PC-9 (cell line): ENCODE data around the gene MORN4. TPM values are rescaled to one million over a fixed set of nuclear protein-coding genes. Genes with fewer than 3 reads are reported as not detected.
A peak's percentile ranks its signal among the peaks of the same experiment; 100 is the strongest.

Source experiments
- BruUV-seq: library from RNA; stranded (reverse); fragments of 400-500 nt; replicated peaks from 2 replicates; lab custom pipeline; 2021; lab: Mats Ljungman, UMichigan
- CTCF ChIA-PET: fragments of 300-600 bp; sonication (Branson Sonifier 250); formaldehyde crosslinking; loops from one replicate; lab custom pipeline; 2022; ENCODE audit warnings: antibody characterized with exemption; lab: Charles Lee
- POLR2A ChIA-PET: fragments of 300-600 bp; sonication (Branson Sonifier 250); formaldehyde crosslinking; loops from one replicate; lab custom pipeline; 2022; ENCODE audit warnings: antibody characterized with exemption; ENCODE audit not compliant: unreplicated experiment; lab: Charles Lee
- DNase-seq, 2 experiments: peaks; one replicate each; pipeline versions ENCODE4 v3.0.0 to v3.0.0-alpha.2; 2015 to 2022; ENCODE audit warnings: mixed read lengths in 1 of 2
- H2AFZ ChIP-seq: fragments of 200-600 bp; sonication (generic); 2 replicates; pipeline ENCODE4 v1.8.1; 2017; ENCODE audit warnings: antibody characterized with exemption
- H3F3A ChIP-seq: fragments of 200-600 bp; sonication (generic); 2 replicates; pipeline ENCODE4 v1.8.1; 2017; ENCODE audit warnings: antibody characterized with exemption, mild to moderate bottlenecking, low read depth; ENCODE audit not compliant: insufficient read depth
- H3K27ac ChIP-seq: fragments of 200-600 bp; sonication (generic); 2 replicates; pipeline ENCODE4 v1.6.1; 2016; ENCODE audit warnings: mixed run types
- H3K27me3 ChIP-seq: fragments of 200-600 bp; sonication (generic); 2 replicates; pipeline ENCODE4 v1.6.1; 2016; ENCODE audit warnings: low read depth, mixed run types; ENCODE audit not compliant: insufficient read depth
- H3K36me3 ChIP-seq: fragments of 200-600 bp; sonication (generic); 2 replicates; pipeline ENCODE4 v1.6.1; 2016; ENCODE audit warnings: low read depth, mixed run types
- H3K4me1 ChIP-seq: fragments of 200-600 bp; sonication (generic); replicated peaks from 2 replicates; pipeline ENCODE4 v1.6.1; 2016; ENCODE audit warnings: mixed run types; ENCODE audit not compliant: insufficient read depth
- H3K4me2 ChIP-seq: fragments of 200-600 bp; sonication (generic); 2 replicates; pipeline ENCODE4 v1.6.1; 2017; ENCODE audit warnings: mixed run types
- H3K4me3 ChIP-seq: fragments of 200-600 bp; sonication (generic); 2 replicates; pipeline ENCODE4 v1.6.1; 2016; ENCODE audit warnings: mixed run types
- H3K79me2 ChIP-seq: fragments of 200-600 bp; sonication (generic); 2 replicates; pipeline ENCODE4 v1.6.1; 2017; ENCODE audit warnings: low read depth, mixed run types
- H3K9me2 ChIP-seq: fragments of 200-600 bp; sonication (generic); 2 replicates; pipeline ENCODE4 v1.8.1; 2017; ENCODE audit warnings: mild to moderate bottlenecking; ENCODE audit not compliant: insufficient read depth
- H3K9me3 ChIP-seq: fragments of 200-600 bp; sonication (generic); 2 replicates; pipeline ENCODE4 v1.8.1; 2016; ENCODE audit warnings: low read depth; ENCODE audit not compliant: insufficient read depth
- H4K20me1 ChIP-seq: fragments of 200-600 bp; sonication (generic); 2 replicates; pipeline ENCODE4 v1.8.1; 2017; ENCODE audit not compliant: insufficient read depth
- EZH2 ChIP-seq: fragments of 200-600 bp; sonication (generic); IDR thresholded peaks from 2 replicates; pipeline ENCODE4 v1.8.0; 2017; ENCODE audit warnings: antibody characterized with exemption, low read depth
- intact Hi-C: fragments of 100-400 bp; cut with micrococcal nuclease; formaldehyde crosslinking; loops from one replicate; pipeline ENCODE4 v1.10.0; 2022; ENCODE audit not compliant: unreplicated experiment
- total RNA-seq: library from RNA; stranded (reverse); gene quantifications from 2 replicates; pipeline ENCODE4 v1.2.3, GENCODE V29; 2021
- TF ChIP-seq, protein P1 (sequence below): fragments of 200-600 bp; sonication (generic); conservative IDR thresholded peaks from 2 replicates; pipeline ENCODE4 v1.6.1; 2017; ENCODE audit warnings: mixed run types, antibody characterized with exemption, mild to moderate bottlenecking, moderate library complexity

Gene MORN4
- total RNA-seq, 1 experiment from 2014 or later, result 10.0 TPM

DNA sequence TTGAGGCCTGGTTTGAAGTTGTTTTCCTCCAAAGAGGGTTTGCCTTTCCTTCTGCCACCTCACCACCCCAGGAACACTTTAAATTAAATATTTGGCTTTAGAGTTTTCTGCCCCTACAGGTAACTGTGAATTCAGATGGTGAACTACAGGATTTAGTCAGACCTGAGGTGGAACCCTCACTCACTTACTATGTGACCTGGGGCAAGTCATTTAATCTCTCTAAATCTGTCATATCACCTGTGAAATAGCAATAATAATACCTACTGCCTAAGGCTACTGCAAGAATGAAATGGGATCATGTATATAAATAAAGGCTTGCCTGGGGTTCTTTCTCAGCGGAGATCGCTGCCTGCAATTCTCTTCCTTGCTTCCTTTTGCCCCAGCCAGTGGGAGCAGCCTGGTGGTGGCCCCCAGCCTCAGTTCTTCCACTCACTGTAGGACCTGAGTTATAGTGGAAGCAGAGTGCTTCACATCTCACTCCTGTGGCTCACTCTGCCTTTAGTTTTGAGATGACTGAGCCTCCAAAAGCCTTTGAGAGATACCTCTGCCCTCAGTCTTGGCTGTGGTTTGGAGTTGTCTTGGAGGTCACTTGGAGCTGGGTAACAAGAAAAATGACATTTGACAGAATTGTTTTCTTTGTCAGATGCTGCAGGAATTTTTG lies 66.8 kb downstream of the MORN4 start:
- H3F3A ChIP-seq, result peaks cover 19% of the 10 kb centered on the region; the same call in 1 of the 2 replicates
- H3K4me3 ChIP-seq, result no peak overlapping the region
- H3K9me2 ChIP-seq, result no peaks in the 10 kb centered on the region
- TF ChIP-seq EZH2, result no peak
- TF ChIP-seq, protein P1, sequence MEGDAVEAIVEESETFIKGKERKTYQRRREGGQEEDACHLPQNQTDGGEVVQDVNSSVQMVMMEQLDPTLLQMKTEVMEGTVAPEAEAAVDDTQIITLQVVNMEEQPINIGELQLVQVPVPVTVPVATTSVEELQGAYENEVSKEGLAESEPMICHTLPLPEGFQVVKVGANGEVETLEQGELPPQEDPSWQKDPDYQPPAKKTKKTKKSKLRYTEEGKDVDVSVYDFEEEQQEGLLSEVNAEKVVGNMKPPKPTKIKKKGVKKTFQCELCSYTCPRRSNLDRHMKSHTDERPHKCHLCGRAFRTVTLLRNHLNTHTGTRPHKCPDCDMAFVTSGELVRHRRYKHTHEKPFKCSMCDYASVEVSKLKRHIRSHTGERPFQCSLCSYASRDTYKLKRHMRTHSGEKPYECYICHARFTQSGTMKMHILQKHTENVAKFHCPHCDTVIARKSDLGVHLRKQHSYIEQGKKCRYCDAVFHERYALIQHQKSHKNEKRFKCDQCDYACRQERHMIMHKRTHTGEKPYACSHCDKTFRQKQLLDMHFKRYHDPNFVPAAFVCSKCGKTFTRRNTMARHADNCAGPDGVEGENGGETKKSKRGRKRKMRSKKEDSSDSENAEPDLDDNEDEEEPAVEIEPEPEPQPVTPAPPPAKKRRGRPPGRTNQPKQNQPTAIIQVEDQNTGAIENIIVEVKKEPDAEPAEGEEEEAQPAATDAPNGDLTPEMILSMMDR, result no peak
- peak overlapping the region; percentile 65 for H3K27ac ChIP-seq
- H4K20me1 ChIP-seq, result no peaks in the 10 kb centered on the region
- no TSS peak for BruUV-seq
- H3K4me2 ChIP-seq, result peak overlapping the region; percentile 70
- H3K4me1 ChIP-seq, result peaks cover 45% of the 10 kb centered on the region
- POLR2A ChIA-PET, result no interaction called here
- CTCF ChIA-PET, result no interaction called here
- H3K9me3 ChIP-seq, result no peaks in the 10 kb centered on the region
- H3K79me2 ChIP-seq, result no peaks in the 10 kb centered on the region
- H3K27me3 ChIP-seq, result no peaks in the 10 kb centered on the region
- no peak overlapping the region for H2AFZ ChIP-seq
- no peaks in the 10 kb centered on the region for H3K36me3 ChIP-seq
- intact Hi-C loops, result no loop called here
- DNase-seq, result peak in 1 of 2 experiments; percentile 81

DNA sequence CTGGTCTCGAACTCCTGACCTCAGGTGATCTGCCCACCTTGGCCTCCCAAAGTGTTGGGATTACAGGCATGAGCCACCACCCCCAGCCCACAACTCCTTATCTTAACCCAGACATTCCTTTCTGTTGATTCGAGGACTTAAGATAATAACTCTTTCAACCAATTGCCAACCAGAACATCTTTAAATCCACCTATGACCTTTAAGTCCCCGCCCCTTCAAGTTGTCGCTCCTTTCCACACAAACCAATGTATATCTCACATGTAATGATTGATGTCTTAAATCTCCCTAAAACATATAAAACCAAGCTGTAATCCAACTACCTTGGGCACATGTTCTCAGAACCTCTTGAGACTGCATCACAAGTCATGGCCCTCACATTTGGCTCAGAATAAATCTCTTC lies 68.5 kb downstream of the MORN4 start:
- no peak overlapping the region for H2AFZ ChIP-seq
- H3K36me3 ChIP-seq, result no peaks in the 10 kb centered on the region
- ChIA-PET CTCF (no interaction called here), POLR2A (no interaction called here)
- no peaks in the 10 kb centered on the region for H3K27me3 ChIP-seq
- TF ChIP-seq, protein P1, result no peak
- TF ChIP-seq EZH2, result no peak
- H3K27ac ChIP-seq, result no peak overlapping the region
- peaks cover 9% of the 10 kb centered on the region; the same call in 1 of the 2 replicates for H3F3A ChIP-seq
- intact Hi-C loops, result no loop called here
- no peaks in the 10 kb centered on the region for H3K9me3 ChIP-seq
- no peaks in the 10 kb centered on the region for H4K20me1 ChIP-seq
- BruUV-seq, result no TSS peak
- no peaks in the 10 kb centered on the region for H3K9me2 ChIP-seq
- peaks cover 29% of the 10 kb centered on the region for H3K4me1 ChIP-seq
- no peak for DNase-seq
- no peaks in the 10 kb centered on the region for H3K79me2 ChIP-seq
- no peak overlapping the region for H3K4me2 ChIP-seq
- H3K4me3 ChIP-seq, result no peak overlapping the region

Other genes with a start within 250 kb of the MORN4 start
- 22.6 and 34.3 TPM in 2 replicates for gene RRP12, start 232.2 kb downstream of the MORN4 start, total RNA-seq
- 177 and 243 TPM in 2 replicates for gene PGAM1, start 207.3 kb downstream of the MORN4 start, total RNA-seq
- 25.4 and 27.0 TPM in 2 replicates for gene EXOSC1, start 187.5 kb downstream of the MORN4 start, total RNA-seq
- 29.1 and 29.6 TPM in 2 replicates for gene ZDHHC16, start 187.3 kb downstream of the MORN4 start, total RNA-seq
- gene MMS19, start 135.1 kb downstream of the MORN4 start, total RNA-seq, result 42.4 and 42.7 TPM in 2 replicates
- 17.1 and 21.2 TPM in 2 replicates for gene UBTD1, start 134.6 kb downstream of the MORN4 start, total RNA-seq
- 5.5 and 8.4 TPM in 2 replicates for gene ANKRD2, start 60.7 kb downstream of the MORN4 start, total RNA-seq
- gene HOGA1, start 49.1 kb downstream of the MORN4 start, total RNA-seq, result 3.4 and 4.4 TPM in 2 replicates
- 0.45 and 0.59 TPM in 2 replicates for gene C10orf62, start 43.8 kb downstream of the MORN4 start, total RNA-seq
- gene PI4K2A, start 7.2 kb upstream of the MORN4 start, total RNA-seq, result 16.0 and 20.3 TPM in 2 replicates
- 20.5 and 22.4 TPM in 2 replicates for gene AVPI1, start 53.7 kb upstream of the MORN4 start, total RNA-seq
- gene MARVELD1, start 80.2 kb upstream of the MORN4 start, total RNA-seq, result 33.1 and 40.1 TPM in 2 replicates
- 21.6 and 24.7 TPM in 2 replicates for gene ZFYVE27, start 103.6 kb upstream of the MORN4 start, total RNA-seq
- gene SFRP5, start 138.5 kb upstream of the MORN4 start, total RNA-seq, result not detected in 2 replicates
- gene GOLGA7B, start 216.3 kb upstream of the MORN4 start, total RNA-seq, result 0.90 and 1.1 TPM in 2 replicates